Peyer's patch (tissue), 4 donors: ENCODE data around the gene FADD. TPM values are rescaled to one million over a fixed set of nuclear protein-coding genes. Genes with fewer than 3 reads are reported as not detected.

Experiments used
- DNase-seq, 3 donors: peaks; one replicate each; pipeline ENCODE4 v3.0.0-alpha.2; 2017 to 2019
- H3K27ac ChIP-seq, 4 donors: fragments of 200-600 bp; sonication (generic); one replicate each; pipeline ENCODE4 v1.5.1; 2016 to 2019
- H3K27me3 ChIP-seq, 2 donors: fragments of 200-600 bp; sonication (generic); one replicate each; pipeline ENCODE4 v1.5.1; 2019
- H3K36me3 ChIP-seq, 3 donors: fragments of 200-600 bp; sonication (generic); one replicate each; pipeline ENCODE4 v1.5.1; 2016 to 2019
- H3K4me1 ChIP-seq, 4 donors: fragments of 200-600 bp; sonication (generic); one replicate each; pipeline ENCODE4 v1.5.1; 2016 to 2019
- H3K4me3 ChIP-seq, 4 donors: fragments of 200-600 bp; sonication (generic); 1 replicate in 3 of 4; 2 replicates in 1 of 4; pipeline ENCODE4 v1.5.1; 2016 to 2019; ENCODE audit warnings: mild to moderate bottlenecking in 1 of 4
- H3K9me3 ChIP-seq, 4 donors: fragments of 200-600 bp; sonication (generic); one replicate each; pipeline ENCODE4 v1.5.1; 2016 to 2019; ENCODE audit warnings: mild to moderate bottlenecking in 1 of 4
- POLR2A ChIP-seq, 2 donors: fragments of 450-650 bp; IDR thresholded peaks; one replicate each; pipeline ENCODE4 v1.5.1; 2017; ENCODE audit warnings: antibody characterized with exemption in 2 of 2, mild to moderate bottlenecking in 2 of 2, moderate library complexity in 2 of 2
- total RNA-seq, 4 donors: library from RNA; depleted of rRNA; stranded (reverse); fragments of >200 nt; gene quantifications; one replicate each; pipeline ENCODE4 v1.1.0, GENCODE V29; 2016
- TF ChIP-seq, protein P1 (sequence below), 6 experiments: fragments of 450-650 bp in 4 of 6; fragments of 200-600 bp in 2 of 6; sonication (generic) in 1 of 6; IDR thresholded peaks; one replicate each; pipeline ENCODE4 v1.5.1; 2017 to 2019; ENCODE audit warnings: antibody characterized with exemption in 6 of 6, mild to moderate bottlenecking in 3 of 6, moderate library complexity in 1 of 6

The FADD gene
- total RNA-seq, 4 donors from 2014 or later, result 9.9 to 33.6 (median 28.8) TPM

DNA sequence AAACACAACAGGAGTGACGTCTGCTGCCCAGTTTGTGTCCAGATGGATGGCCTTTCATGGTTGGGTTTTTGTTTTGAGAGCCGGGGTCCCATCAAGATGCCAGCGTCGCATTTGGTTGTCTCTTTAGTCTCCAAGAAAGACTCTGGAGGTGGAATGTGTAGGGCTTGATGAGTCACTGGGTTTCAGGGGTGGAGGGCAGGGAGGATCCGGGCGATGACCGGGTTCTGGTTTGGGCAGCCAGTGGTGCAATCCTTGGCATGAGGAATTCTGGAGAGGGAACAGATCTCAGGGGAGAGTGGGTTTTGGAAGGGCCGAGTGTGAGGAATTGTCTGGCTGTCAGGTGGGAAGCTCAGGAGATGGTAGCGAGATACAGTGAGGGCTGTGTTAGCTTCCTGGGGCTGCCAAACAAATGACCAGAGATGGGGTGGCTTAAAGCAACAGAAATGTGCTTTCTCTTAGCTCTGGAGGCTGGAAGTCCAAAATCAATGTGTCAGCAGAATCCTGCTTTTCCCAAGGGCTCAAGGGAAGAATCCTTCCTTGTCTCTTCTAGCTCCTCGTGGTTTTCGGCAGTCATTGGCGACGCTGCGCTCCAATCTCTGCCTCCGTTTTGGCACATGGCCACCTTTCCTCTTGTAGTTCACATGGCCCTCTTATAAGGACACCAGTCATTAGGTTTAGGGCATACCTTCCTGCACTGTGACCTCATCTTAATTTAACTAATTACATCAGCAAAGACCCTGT, 41.0 kb downstream of the FADD start:
- TF ChIP-seq, protein P1, sequence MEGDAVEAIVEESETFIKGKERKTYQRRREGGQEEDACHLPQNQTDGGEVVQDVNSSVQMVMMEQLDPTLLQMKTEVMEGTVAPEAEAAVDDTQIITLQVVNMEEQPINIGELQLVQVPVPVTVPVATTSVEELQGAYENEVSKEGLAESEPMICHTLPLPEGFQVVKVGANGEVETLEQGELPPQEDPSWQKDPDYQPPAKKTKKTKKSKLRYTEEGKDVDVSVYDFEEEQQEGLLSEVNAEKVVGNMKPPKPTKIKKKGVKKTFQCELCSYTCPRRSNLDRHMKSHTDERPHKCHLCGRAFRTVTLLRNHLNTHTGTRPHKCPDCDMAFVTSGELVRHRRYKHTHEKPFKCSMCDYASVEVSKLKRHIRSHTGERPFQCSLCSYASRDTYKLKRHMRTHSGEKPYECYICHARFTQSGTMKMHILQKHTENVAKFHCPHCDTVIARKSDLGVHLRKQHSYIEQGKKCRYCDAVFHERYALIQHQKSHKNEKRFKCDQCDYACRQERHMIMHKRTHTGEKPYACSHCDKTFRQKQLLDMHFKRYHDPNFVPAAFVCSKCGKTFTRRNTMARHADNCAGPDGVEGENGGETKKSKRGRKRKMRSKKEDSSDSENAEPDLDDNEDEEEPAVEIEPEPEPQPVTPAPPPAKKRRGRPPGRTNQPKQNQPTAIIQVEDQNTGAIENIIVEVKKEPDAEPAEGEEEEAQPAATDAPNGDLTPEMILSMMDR (IDR thresholded peaks at IDR 0.05), result no peak
- TF ChIP-seq POLR2A (IDR thresholded peaks at IDR 0.05), result no peak
- no peaks in the 10 kb centered on the region for H3K9me3 ChIP-seq
- no peaks in the 10 kb centered on the region for H3K27me3 ChIP-seq

DNA sequence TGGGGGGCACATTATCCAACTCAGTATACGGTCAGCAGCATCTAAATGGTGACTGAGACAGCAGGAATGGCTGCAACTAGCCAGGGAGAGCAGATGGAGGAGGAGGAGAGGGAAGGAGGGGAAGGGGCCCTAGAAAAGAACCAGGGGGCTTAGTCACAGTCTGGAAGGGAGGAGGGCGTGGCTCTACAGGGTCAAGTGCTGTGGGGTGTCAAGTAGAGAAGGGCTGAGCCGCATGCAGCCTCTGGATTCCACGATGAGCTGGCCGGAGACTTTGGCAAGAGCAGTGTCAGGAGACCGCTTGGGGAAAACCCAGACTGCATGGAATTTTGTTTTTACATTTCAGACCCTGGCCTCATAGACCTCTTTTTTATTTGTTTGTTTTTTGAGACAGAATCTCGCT, 41.6 kb downstream of the FADD start:
- no peak for DNase-seq
- Histone ChIP-seq H3K36me3 (no peaks in the 10 kb centered on the region), H3K4me3 (no peak overlapping the region), H3K4me1 (no peaks in the 10 kb centered on the region), H3K9me3 (no peaks in the 10 kb centered on the region), H3K27ac (no peak overlapping the region), H3K27me3 (no peaks in the 10 kb centered on the region)
- TF ChIP-seq, protein P1 (IDR thresholded peaks at IDR 0.05), result no peak
- TF ChIP-seq POLR2A (IDR thresholded peaks at IDR 0.05), result no peak

More for the DNA sequence above, 41.0 kb downstream of the FADD start:
- no peaks in the 10 kb centered on the region for H3K36me3 ChIP-seq
- no peaks in the 10 kb centered on the region for H3K4me1 ChIP-seq
- H3K27ac ChIP-seq, result no peak overlapping the region
- H3K4me3 ChIP-seq, result no peak overlapping the region
- DNase-seq, result no peak

DNA sequence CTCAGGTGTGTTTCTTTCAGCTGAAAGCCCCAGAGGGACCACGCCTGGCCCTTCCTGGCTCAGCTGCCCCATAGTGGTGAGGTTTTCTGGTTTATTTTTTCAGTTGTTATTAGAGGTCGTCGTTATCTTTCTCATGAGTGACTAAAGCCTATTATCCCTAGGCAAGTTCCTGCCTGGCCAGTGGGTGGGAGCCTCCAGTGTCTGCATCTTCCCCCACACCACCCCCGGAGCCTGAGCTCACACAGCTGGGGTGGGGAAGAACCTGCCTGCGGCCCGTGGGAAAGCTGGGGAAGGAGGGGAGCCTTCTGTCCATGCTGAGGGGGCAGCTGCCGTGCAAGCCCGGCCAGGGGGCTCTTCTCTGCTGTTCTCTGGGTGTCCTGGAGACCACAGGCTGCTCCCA, 43.1 kb downstream of the FADD start:
- DNase-seq, result no peak
- Histone ChIP-seq H3K9me3 (no peaks in the 10 kb centered on the region), H3K4me3 (no peak overlapping the region), H3K36me3 (no peaks in the 10 kb centered on the region), H3K27ac (no peak overlapping the region), H3K27me3 (no peaks in the 10 kb centered on the region), H3K4me1 (no peaks in the 10 kb centered on the region)
- TF ChIP-seq, protein P1 (IDR thresholded peaks at IDR 0.05), result no peak
- TF ChIP-seq POLR2A (IDR thresholded peaks at IDR 0.05), result no peak

DNA sequence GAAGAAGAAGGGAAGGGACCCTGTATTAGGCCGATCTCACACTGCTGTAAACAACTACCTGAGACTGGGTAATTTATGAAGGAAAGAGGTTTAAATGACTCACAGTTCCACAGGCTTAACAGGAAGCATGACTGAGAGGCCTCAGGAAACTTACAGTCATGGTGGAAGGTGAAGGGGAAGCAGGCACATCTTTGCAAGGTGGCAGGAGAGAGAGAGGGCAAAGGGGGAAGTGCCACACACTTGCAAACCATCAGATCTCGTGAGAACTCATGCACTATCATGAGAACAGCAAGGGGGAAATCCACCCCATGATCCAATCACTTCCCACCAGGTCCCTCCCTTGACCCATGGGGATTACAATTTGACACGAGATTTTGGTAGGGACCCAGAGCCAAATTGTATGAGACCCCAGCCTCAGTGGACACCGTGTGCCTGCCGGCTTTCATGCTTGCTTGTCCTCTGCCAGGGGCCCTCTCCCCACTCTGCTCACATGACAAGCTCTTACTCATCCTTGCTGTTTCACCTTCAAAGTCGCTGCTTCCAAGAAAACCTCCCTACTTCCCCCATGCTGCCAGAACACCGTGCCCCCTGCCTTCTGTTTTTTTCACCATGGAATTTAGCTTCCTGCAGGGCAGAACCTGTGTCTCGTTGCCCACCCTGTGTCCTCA, 44.1 kb downstream of the FADD start:
- Histone ChIP-seq H3K27me3 (no peaks in the 10 kb centered on the region), H3K27ac (no peak overlapping the region), H3K9me3 (no peaks in the 10 kb centered on the region), H3K36me3 (no peaks in the 10 kb centered on the region), H3K4me1 (no peaks in the 10 kb centered on the region), H3K4me3 (no peak overlapping the region)
- no peak for DNase-seq
- TF ChIP-seq, protein P1 (IDR thresholded peaks at IDR 0.05), result no peak
- no peak for TF ChIP-seq POLR2A (IDR thresholded peaks at IDR 0.05)

DNA sequence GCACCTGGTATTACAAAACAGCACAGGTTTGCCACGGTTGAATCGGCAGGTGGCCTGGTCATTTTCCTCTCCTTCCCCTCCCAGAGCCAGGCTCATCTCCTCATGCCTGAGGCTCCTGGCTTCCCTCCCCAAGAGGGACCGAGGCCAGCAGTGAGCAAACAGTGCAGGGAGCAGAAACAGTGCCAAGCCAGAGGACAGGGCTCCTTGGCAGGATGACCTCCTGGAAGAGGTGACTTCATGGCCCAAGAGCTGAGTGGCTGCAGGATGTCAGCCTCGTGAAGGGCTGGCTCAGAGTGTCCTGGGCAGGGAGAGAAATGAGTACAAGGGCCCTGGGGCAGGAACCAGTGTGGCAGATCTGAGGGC, 44.6 kb downstream of the FADD start:
- H3K27ac ChIP-seq, result no peak overlapping the region
- no peaks in the 10 kb centered on the region for H3K27me3 ChIP-seq
- no peak for DNase-seq
- no peak overlapping the region for H3K4me3 ChIP-seq
- no peaks in the 10 kb centered on the region for H3K36me3 ChIP-seq
- TF ChIP-seq, protein P1 (IDR thresholded peaks at IDR 0.05), result no peak
- no peak for TF ChIP-seq POLR2A (IDR thresholded peaks at IDR 0.05)
- H3K4me1 ChIP-seq, result no peaks in the 10 kb centered on the region
- no peaks in the 10 kb centered on the region for H3K9me3 ChIP-seq
